LNCAP (cell line): ENCODE data around the gene PC.

Experiments used
- TF ChIP-seq, protein P1 (sequence below): fragments of 450-650 bp; IDR thresholded peaks from 2 replicates; pipeline ENCODE4 v1.5.1; 2017; ENCODE audit warnings: mild to moderate bottlenecking

PC gene

DNA sequence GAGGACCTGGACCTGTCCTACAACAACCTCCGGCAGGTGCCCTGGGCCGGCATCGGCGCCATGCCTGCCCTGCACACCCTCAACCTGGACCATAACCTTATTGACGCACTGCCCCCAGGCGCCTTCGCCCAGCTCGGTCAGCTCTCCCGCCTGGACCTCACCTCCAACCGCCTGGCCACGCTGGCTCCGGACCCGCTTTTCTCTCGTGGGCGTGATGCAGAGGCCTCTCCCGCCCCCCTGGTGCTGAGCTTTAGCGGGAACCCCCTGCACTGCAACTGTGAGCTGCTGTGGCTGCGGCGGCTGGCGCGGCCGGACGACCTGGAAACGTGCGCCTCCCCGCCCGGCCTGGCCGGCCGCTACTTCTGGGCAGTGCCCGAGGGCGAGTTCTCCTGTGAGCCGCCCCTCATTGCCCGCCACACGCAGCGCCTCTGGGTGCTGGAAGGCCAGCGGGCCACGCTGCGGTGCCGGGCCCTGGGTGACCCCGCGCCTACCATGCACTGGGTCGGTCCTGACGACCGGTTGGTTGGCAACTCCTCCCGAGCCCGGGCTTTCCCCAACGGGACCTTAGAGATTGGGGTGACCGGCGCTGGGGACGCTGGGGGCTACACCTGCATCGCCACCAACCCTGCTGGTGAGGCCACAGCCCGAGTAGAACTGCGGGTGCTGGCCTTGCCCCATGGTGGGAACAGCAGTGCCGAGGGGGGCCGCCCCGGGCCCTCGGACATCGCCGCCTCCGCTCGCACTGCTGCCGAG lies 99.8 kb downstream of the PC start:
- TF ChIP-seq, protein P1, sequence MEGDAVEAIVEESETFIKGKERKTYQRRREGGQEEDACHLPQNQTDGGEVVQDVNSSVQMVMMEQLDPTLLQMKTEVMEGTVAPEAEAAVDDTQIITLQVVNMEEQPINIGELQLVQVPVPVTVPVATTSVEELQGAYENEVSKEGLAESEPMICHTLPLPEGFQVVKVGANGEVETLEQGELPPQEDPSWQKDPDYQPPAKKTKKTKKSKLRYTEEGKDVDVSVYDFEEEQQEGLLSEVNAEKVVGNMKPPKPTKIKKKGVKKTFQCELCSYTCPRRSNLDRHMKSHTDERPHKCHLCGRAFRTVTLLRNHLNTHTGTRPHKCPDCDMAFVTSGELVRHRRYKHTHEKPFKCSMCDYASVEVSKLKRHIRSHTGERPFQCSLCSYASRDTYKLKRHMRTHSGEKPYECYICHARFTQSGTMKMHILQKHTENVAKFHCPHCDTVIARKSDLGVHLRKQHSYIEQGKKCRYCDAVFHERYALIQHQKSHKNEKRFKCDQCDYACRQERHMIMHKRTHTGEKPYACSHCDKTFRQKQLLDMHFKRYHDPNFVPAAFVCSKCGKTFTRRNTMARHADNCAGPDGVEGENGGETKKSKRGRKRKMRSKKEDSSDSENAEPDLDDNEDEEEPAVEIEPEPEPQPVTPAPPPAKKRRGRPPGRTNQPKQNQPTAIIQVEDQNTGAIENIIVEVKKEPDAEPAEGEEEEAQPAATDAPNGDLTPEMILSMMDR = no peak

DNA sequence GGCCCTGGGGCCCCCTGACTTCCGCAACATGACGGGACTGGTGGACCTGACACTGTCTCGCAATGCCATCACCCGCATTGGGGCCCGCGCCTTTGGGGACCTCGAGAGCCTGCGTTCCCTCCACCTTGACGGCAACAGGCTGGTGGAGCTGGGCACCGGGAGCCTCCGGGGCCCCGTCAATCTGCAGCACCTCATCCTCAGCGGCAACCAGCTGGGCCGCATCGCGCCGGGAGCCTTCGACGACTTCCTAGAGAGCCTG lies 100.3 kb downstream of the PC start:
- TF ChIP-seq, protein P1 = no peak

DNA sequence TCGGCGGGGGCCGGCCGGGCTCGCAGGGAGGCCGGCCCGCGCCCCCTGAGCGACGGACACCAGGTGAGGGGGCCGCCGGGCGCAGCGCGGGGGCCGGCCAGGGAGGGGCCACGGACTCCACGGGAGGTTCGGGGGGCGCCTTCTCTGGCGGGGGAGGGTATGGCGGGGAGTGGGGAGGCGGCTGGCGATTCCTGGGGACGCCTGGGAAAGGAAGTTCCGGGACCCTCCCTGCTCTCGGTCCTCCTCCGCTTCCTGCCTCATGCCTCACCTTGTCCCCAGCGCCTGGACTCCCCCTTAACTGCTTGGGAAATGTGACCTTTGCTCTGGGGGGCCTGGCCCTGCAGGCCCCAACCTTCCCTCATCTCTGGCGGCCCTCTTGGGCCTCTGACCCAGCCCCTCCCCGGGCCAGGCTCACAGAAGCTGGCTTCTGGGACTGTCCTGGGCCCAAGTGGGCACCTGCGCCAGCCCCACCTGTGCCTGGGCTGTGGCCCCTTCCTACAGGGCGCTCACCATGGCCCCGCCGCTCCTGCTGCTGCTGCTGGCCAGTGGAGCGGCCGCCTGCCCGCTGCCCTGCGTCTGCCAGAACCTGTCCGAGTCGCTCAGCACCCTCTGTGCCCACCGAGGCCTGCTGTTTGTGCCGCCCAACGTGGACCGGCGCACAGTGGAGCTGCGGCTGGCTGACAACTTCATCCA lies 100.8 kb downstream of the PC start:
- TF ChIP-seq, protein P1 = no peak

DNA sequence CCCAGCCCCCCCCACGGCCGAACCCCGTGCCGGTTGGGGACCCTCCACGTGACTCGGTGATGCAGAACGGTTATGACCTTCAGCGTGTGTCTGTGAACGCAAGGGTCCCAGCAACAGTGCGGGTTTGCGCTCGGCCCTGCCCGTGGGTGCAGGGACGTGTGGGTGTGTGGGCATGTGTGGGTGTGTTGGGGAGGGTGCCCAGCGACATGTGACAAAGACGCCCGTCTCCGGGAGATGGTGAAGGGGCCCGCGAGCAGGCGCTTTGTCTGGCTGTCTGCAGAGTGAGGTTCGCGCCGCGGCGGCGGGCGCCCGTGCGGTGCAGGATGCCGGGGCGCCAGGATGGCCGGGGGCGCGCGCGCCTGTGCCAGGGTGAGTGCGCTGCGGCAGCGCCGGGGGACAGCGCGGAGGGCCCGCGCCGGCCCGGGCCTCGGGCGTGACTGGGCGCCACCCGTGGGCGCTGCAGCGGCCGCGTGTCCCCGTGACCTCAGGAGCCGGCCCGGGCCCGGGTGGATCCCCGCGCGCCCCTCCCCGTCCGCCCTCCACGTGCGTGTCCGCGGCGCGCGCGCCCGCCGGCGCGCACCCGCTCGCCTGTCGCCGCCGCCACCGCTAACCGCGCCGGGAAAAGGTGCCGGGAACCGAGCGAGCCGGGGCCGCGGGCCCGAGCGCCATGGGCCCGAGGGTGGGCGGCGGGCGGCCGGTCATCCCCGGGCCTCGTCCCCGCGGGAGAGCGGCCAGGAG lies 101.5 kb downstream of the PC start, which contains the start of gene LRFN4:
Gene LRFN4, plus strand, starts transcription at position 569 of the 738 bp plus-strand sequence. CDS start 681 bp downstream, outside the sequence.
- TF ChIP-seq, protein P1 = no peak

DNA sequence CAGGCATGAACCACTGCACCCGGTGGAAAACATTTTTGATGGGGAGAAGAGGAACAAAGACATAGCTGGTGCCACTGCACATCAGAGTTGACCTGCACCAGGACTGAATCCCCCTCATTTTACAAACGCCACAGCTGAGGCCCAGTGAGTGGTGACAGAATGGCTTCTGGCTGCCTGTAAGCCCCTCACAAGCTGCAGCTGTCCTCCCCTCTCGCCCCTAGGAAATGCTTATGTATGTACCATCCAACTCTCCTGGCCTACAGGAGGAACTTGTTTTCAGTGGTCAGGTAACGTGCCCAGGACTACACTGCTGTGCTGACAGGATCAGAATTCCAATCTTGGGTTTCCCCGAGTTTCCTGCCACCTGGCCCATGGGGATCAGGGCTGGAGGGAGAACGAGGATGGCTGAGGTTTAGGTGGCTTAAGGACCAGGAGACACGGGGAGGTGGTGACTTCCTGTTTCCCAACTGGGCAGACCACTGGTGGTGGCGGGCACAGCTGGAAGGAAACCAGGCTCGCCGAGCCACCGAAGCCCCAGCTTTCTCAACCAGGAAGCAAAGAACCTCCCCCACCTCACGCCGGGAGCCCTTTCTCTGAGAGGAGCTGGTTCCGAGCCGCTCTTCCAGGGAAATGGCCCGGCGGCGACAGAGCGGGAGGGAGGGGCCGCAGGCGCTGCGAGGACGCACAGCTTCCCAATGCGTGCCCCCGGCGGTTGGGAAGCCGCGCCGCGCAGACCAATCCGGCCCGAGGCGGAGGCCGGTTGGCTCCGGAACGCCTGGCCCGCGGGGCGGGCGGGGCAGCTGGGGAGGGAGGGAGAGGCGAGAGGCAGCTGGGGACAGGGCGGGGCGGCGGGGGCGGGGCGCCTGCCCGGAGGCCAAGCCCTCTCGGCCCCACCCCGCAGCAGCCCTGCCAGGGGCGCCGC lies 102.3 kb downstream of the PC start:
- TF ChIP-seq, protein P1 = no peak

DNA sequence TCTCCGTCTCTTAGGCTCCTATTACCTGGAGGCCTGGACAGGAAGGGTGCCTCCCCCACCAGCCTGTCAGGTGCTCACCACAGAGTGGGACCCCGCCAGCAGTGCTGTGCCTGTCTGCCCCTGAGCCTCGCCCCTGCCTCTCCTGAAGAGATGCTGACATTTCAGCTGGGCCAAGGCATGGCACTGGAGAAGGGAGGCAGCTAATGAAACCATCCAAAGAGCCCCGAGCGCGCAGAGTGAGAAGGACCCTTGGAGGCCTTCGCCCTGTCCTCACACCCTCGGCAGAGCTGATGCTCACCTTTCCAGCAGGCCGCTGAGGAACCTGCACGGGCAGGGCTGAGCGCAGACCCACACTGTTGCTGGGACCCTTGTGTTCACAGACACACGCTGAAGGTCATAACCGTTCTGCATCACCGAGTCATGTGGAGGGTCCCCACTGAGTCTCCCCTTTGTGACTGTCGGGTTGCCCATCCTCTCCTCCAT lies 103.4 kb downstream of the PC start:
- TF ChIP-seq, protein P1 = no peak

DNA sequence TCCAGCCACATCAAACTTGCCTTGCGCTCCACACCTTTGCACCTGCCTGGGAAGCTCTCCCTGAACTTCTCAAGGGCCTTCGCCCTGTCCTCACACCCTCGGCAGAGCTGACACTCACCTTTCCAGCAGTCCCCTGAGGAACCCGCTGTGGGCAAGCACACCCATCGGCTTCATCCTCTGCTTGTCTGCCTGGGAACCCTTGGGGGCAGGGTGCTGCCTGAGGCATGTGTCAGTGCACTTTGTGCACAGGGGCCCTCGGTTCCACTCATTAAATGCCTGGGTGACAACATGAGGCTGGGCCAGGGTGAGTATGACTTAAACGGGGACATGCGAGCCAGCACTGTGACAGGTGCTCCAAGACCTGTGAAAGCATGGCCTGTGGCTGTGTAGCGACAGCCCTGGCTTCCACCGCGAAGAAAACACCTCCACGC lies 103.9 kb downstream of the PC start:
- TF ChIP-seq, protein P1 = no peak
